ENCODE measurements around the gene TSC22D2. TPM values are rescaled to one million over a fixed set of nuclear protein-coding genes. Genes with fewer than 3 reads are reported as not detected.

TSC22D2 gene
- total RNA-seq, 1 donor from 2014 or later, result 116 TPM

GRCh38 chr3:150410311-150411105 is 2.4 kb downstream of the TSC22D2 start:
- Histone ChIP-seq H3K9ac (ENCODE audit: low read length) (peak overlapping the region; percentile 98), H3K9me3 (ENCODE audit: insufficient read depth, low read depth, low read length) (no peaks in the 10 kb centered on the region), H3K4me3 (ENCODE audit: insufficient read depth, low read depth, low read length) (peak overlapping the region; percentile 97), H4K20me1 (ENCODE audit: insufficient read depth, low read length) (peaks cover 67% of the 10 kb centered on the region), H3K4me1 (ENCODE audit: insufficient read depth, low read length) (peaks cover 14% of the 10 kb centered on the region), H3K4me2 (ENCODE audit: low read length) (peak overlapping the region; percentile 97), H3K36me3 (ENCODE audit: insufficient read depth, low read length) (no peaks in the 10 kb centered on the region), H3K27me3 (ENCODE audit: insufficient read depth, low read length) (no peaks in the 10 kb centered on the region), H2AFZ (ENCODE audit: low read depth, low read length) (no peak overlapping the region), H3K27ac (ENCODE audit: low read depth, low read length) (peak overlapping the region; percentile 98), H3K79me2 (ENCODE audit: insufficient read depth, low read length) (peaks cover 78% of the 10 kb centered on the region)
- TF ChIP-seq CTCF (IDR thresholded peaks at IDR 0.05; ENCODE audit: insufficient read depth, low read depth, low read length) (no peak), EZH2 (IDR thresholded peaks at IDR 0.05; ENCODE audit: insufficient read depth, low read length) (no peak)
- Mint-ChIP-seq H3K27me3 (ENCODE audit: low read depth, unreplicated experiment) (no peaks in the 10 kb centered on the region), H3K4me1 (ENCODE audit: low read depth, unreplicated experiment) (peaks cover 17% of the 10 kb centered on the region), H3K9me3 (ENCODE audit: unreplicated experiment) (no peaks in the 10 kb centered on the region), H3K4me3 (ENCODE audit: unreplicated experiment) (peak overlapping the region; percentile 91), H3K27ac (ENCODE audit: unreplicated experiment) (peak overlapping the region; percentile 96), H3K36me3 (ENCODE audit: low read depth, unreplicated experiment) (peaks cover 29% of the 10 kb centered on the region)
- peak; percentile 20 for DNase-seq (ENCODE audit: low read depth)
- FAIRE-seq, result no peak

- DNase-seq (ENCODE audit: low read depth) (no peak), FAIRE-seq (no peak)
- no peaks in the 10 kb centered on the region for H3K27me3 Mint-ChIP-seq (ENCODE audit: low read depth, unreplicated experiment)
- Histone ChIP-seq H3K9me3 (ENCODE audit: insufficient read depth, low read depth, low read length) (no peaks in the 10 kb centered on the region), H3K4me3 (ENCODE audit: insufficient read depth, low read depth, low read length) (peak overlapping the region; percentile 97), H3K9ac (ENCODE audit: low read length) (peak overlapping the region; percentile 98), H2AFZ (ENCODE audit: low read depth, low read length) (no peak overlapping the region), H4K20me1 (ENCODE audit: insufficient read depth, low read length) (peaks cover 72% of the 10 kb centered on the region), H3K36me3 (ENCODE audit: insufficient read depth, low read length) (no peaks in the 10 kb centered on the region), H3K4me1 (ENCODE audit: insufficient read depth, low read length) (peaks cover 17% of the 10 kb centered on the region), H3K4me2 (ENCODE audit: low read length) (peak overlapping the region; percentile 97), H3K79me2 (ENCODE audit: insufficient read depth, low read length) (peaks cover 80% of the 10 kb centered on the region), H3K27ac (ENCODE audit: low read depth, low read length) (peak overlapping the region; percentile 98), H3K27me3 (ENCODE audit: insufficient read depth, low read length) (no peaks in the 10 kb centered on the region)
- no peaks in the 10 kb centered on the region for H3K9me3 Mint-ChIP-seq (ENCODE audit: unreplicated experiment)
- no peak for TF ChIP-seq CTCF (IDR thresholded peaks at IDR 0.05; ENCODE audit: insufficient read depth, low read depth, low read length)
- no peak for TF ChIP-seq EZH2 (IDR thresholded peaks at IDR 0.05; ENCODE audit: insufficient read depth, low read length)
- peak overlapping the region; percentile 91 for H3K4me3 Mint-ChIP-seq (ENCODE audit: unreplicated experiment)
- peak overlapping the region; percentile 96 for H3K27ac Mint-ChIP-seq (ENCODE audit: unreplicated experiment)
- peaks cover 30% of the 10 kb centered on the region for H3K36me3 Mint-ChIP-seq (ENCODE audit: low read depth, unreplicated experiment)
- peaks cover 20% of the 10 kb centered on the region for H3K4me1 Mint-ChIP-seq (ENCODE audit: low read depth, unreplicated experiment)
These were observed 3.0 kb downstream of the TSC22D2 start for GRCh38 chr3:150411106-150411460.

GRCh38 chr3:150411546-150411945 is 3.4 kb downstream of the TSC22D2 start:
- H3K36me3 Mint-ChIP-seq (ENCODE audit: low read depth, unreplicated experiment), result peaks cover 30% of the 10 kb centered on the region
- Histone ChIP-seq H3K27ac (ENCODE audit: low read depth, low read length) (peak overlapping the region; percentile 98), H2AFZ (ENCODE audit: low read depth, low read length) (no peak overlapping the region), H3K36me3 (ENCODE audit: insufficient read depth, low read length) (no peaks in the 10 kb centered on the region), H3K27me3 (ENCODE audit: insufficient read depth, low read length) (no peaks in the 10 kb centered on the region), H4K20me1 (ENCODE audit: insufficient read depth, low read length) (peaks cover 76% of the 10 kb centered on the region), H3K4me3 (ENCODE audit: insufficient read depth, low read depth, low read length) (peak overlapping the region; percentile 97), H3K79me2 (ENCODE audit: insufficient read depth, low read length) (peaks cover 80% of the 10 kb centered on the region), H3K9ac (ENCODE audit: low read length) (peak overlapping the region; percentile 98), H3K4me1 (ENCODE audit: insufficient read depth, low read length) (peaks cover 17% of the 10 kb centered on the region), H3K9me3 (ENCODE audit: insufficient read depth, low read depth, low read length) (no peaks in the 10 kb centered on the region), H3K4me2 (ENCODE audit: low read length) (peak overlapping the region; percentile 97)
- peaks cover 18% of the 10 kb centered on the region for H3K4me1 Mint-ChIP-seq (ENCODE audit: low read depth, unreplicated experiment)
- TF ChIP-seq CTCF (IDR thresholded peaks at IDR 0.05; ENCODE audit: insufficient read depth, low read depth, low read length), result no peak
- no peak for TF ChIP-seq EZH2 (IDR thresholded peaks at IDR 0.05; ENCODE audit: insufficient read depth, low read length)
- H3K27me3 Mint-ChIP-seq (ENCODE audit: low read depth, unreplicated experiment), result no peaks in the 10 kb centered on the region
- peak overlapping the region; percentile 91 for H3K4me3 Mint-ChIP-seq (ENCODE audit: unreplicated experiment)
- FAIRE-seq (no peak), DNase-seq (ENCODE audit: low read depth) (no peak)
- H3K27ac Mint-ChIP-seq (ENCODE audit: unreplicated experiment), result peak overlapping the region; percentile 96
- no peaks in the 10 kb centered on the region for H3K9me3 Mint-ChIP-seq (ENCODE audit: unreplicated experiment)
